Measurements from ENCODE around the gene PNISR.

PNISR gene

GRCh38 chr6:99409672-99410071 lies 15.4 kb downstream of the PNISR start:
- H3K4me1 ChIP-seq (ENCODE audit: control insufficient read depth, insufficient read depth, low read length), result no peaks in the 10 kb centered on the region
- no peak for DNase-seq (ENCODE audit: low read depth, low spot score)
- no peaks in the 10 kb centered on the region for H3K27me3 ChIP-seq (ENCODE audit: control insufficient read depth, insufficient read depth, low read length)
- no peak overlapping the region for H3K4me3 ChIP-seq (ENCODE audit: low read length)
- H3K27ac ChIP-seq (ENCODE audit: low read length), result no peak overlapping the region
- no peaks in the 10 kb centered on the region for H3K9me3 ChIP-seq (ENCODE audit: control insufficient read depth, insufficient read depth, low read length)
- peaks cover 20% of the 10 kb centered on the region; the same call in 1 of the 2 replicates for H3K36me3 ChIP-seq (ENCODE audit: control insufficient read depth, insufficient read depth, low read length)

- H3K4me1 ChIP-seq (ENCODE audit: control insufficient read depth, insufficient read depth, low read length), result no peaks in the 10 kb centered on the region
- H3K9me3 ChIP-seq (ENCODE audit: control insufficient read depth, insufficient read depth, low read length), result no peaks in the 10 kb centered on the region
- WGBS (ENCODE audit: insufficient coverage, insufficient read length), result no CpG with 5 or more reads among the region's 7 CpGs
- no peaks in the 10 kb centered on the region for H3K27me3 ChIP-seq (ENCODE audit: control insufficient read depth, insufficient read depth, low read length)
- H3K4me3 ChIP-seq (ENCODE audit: low read length), result no peak overlapping the region
- no peak for DNase-seq (ENCODE audit: low read depth, low spot score)
- H3K36me3 ChIP-seq (ENCODE audit: control insufficient read depth, insufficient read depth, low read length), result peaks cover 16% of the 10 kb centered on the region; the same call in 1 of the 2 replicates
- no peak overlapping the region for H3K27ac ChIP-seq (ENCODE audit: low read length)
These were observed 18.0 kb downstream of the PNISR start for GRCh38 chr6:99407076-99407475.

- no peaks in the 10 kb centered on the region for H3K9me3 ChIP-seq (ENCODE audit: control insufficient read depth, insufficient read depth, low read length)
- H3K4me3 ChIP-seq (ENCODE audit: low read length), result no peak overlapping the region
- no peaks in the 10 kb centered on the region for H3K4me1 ChIP-seq (ENCODE audit: control insufficient read depth, insufficient read depth, low read length)
- H3K27ac ChIP-seq (ENCODE audit: low read length), result no peak overlapping the region
- no peaks in the 10 kb centered on the region for H3K27me3 ChIP-seq (ENCODE audit: control insufficient read depth, insufficient read depth, low read length)
- H3K36me3 ChIP-seq (ENCODE audit: control insufficient read depth, insufficient read depth, low read length), result peaks cover 5% of the 10 kb centered on the region; the same call in 1 of the 2 replicates
- no CpG with 5 or more reads among the region's 5 CpGs for WGBS (ENCODE audit: insufficient coverage, insufficient read length)
- no peak for DNase-seq (ENCODE audit: low read depth, low spot score)
These were observed 22.7 kb downstream of the PNISR start for GRCh38 chr6:99402448-99402847.

GRCh38 chr6:99397287-99397686 lies 27.8 kb downstream of the PNISR start:
- Histone ChIP-seq H3K4me1 (ENCODE audit: control insufficient read depth, insufficient read depth, low read length) (no peaks in the 10 kb centered on the region), H3K27me3 (ENCODE audit: control insufficient read depth, insufficient read depth, low read length) (no peaks in the 10 kb centered on the region), H3K36me3 (ENCODE audit: control insufficient read depth, insufficient read depth, low read length) (no peaks in the 10 kb centered on the region; the same call in 1 of the 2 replicates), H3K4me3 (ENCODE audit: low read length) (no peak overlapping the region), H3K9me3 (ENCODE audit: control insufficient read depth, insufficient read depth, low read length) (no peaks in the 10 kb centered on the region), H3K27ac (ENCODE audit: low read length) (no peak overlapping the region)
- WGBS (ENCODE audit: insufficient coverage, insufficient read length), result no CpG with 5 or more reads among the region's 1 CpG
- no peak for DNase-seq (ENCODE audit: low read depth, low spot score)

GRCh38 chr6:99393698-99394531 lies 31.2 kb downstream of the PNISR start, which contains the start of gene COQ3:
Gene COQ3 (minus strand): TSS chr6:99394195. CDS start chr6:99394179, 16 bp downstream.
- H3K9me3 ChIP-seq (ENCODE audit: control insufficient read depth, insufficient read depth, low read length), result no peaks in the 10 kb centered on the region
- H3K27ac ChIP-seq (ENCODE audit: low read length), result no peak within 1 kb of the TSS
- no peaks in the 10 kb centered on the region for H3K27me3 ChIP-seq (ENCODE audit: control insufficient read depth, insufficient read depth, low read length)
- peak within 1 kb of the TSS; percentile 83; the same call in 1 of the 2 replicates for H3K4me3 ChIP-seq (ENCODE audit: low read length)
- H3K36me3 ChIP-seq (ENCODE audit: control insufficient read depth, insufficient read depth, low read length), result no peaks in the 10 kb centered on the region
- no CpG with 5 or more reads among the region's 56 CpGs for whole genome bisulfite sequencing (ENCODE audit: insufficient coverage, insufficient read length)
- H3K4me1 ChIP-seq (ENCODE audit: control insufficient read depth, insufficient read depth, low read length), result no peaks in the 10 kb centered on the region
- DNase-seq (ENCODE audit: low read depth, low spot score), result peak; percentile 50

GRCh38 chr6:99393366-99393697 lies 31.8 kb downstream of the PNISR start:
- H3K27me3 ChIP-seq (ENCODE audit: control insufficient read depth, insufficient read depth, low read length), result no peaks in the 10 kb centered on the region
- no peak overlapping the region for H3K27ac ChIP-seq (ENCODE audit: low read length)
- WGBS (ENCODE audit: insufficient coverage, insufficient read length), result no CpG with 5 or more reads among the region's 2 CpGs
- no peaks in the 10 kb centered on the region for H3K4me1 ChIP-seq (ENCODE audit: control insufficient read depth, insufficient read depth, low read length)
- no peak for DNase-seq (ENCODE audit: low read depth, low spot score)
- no peaks in the 10 kb centered on the region for H3K36me3 ChIP-seq (ENCODE audit: control insufficient read depth, insufficient read depth, low read length)
- no peaks in the 10 kb centered on the region for H3K9me3 ChIP-seq (ENCODE audit: control insufficient read depth, insufficient read depth, low read length)
- peak overlapping the region; percentile 83; the same call in 1 of the 2 replicates for H3K4me3 ChIP-seq (ENCODE audit: low read length)

GRCh38 chr6:99390896-99391295 lies 34.2 kb downstream of the PNISR start:
- Histone ChIP-seq H3K4me3 (ENCODE audit: low read length) (no peak overlapping the region), H3K27ac (ENCODE audit: low read length) (no peak overlapping the region), H3K36me3 (ENCODE audit: control insufficient read depth, insufficient read depth, low read length) (no peaks in the 10 kb centered on the region), H3K9me3 (ENCODE audit: control insufficient read depth, insufficient read depth, low read length) (no peaks in the 10 kb centered on the region), H3K27me3 (ENCODE audit: control insufficient read depth, insufficient read depth, low read length) (no peaks in the 10 kb centered on the region), H3K4me1 (ENCODE audit: control insufficient read depth, insufficient read depth, low read length) (no peaks in the 10 kb centered on the region)
- DNase-seq (ENCODE audit: low read depth, low spot score), result no peak
- no CpG with 5 or more reads among the region's 3 CpGs for WGBS (ENCODE audit: insufficient coverage, insufficient read length)

GRCh38 chr6:99384507-99384906 lies 40.6 kb downstream of the PNISR start:
- Histone ChIP-seq H3K4me3 (ENCODE audit: low read length) (no peak overlapping the region), H3K9me3 (ENCODE audit: control insufficient read depth, insufficient read depth, low read length) (no peaks in the 10 kb centered on the region), H3K27me3 (ENCODE audit: control insufficient read depth, insufficient read depth, low read length) (no peaks in the 10 kb centered on the region), H3K27ac (ENCODE audit: low read length) (no peak overlapping the region), H3K36me3 (ENCODE audit: control insufficient read depth, insufficient read depth, low read length) (no peaks in the 10 kb centered on the region), H3K4me1 (ENCODE audit: control insufficient read depth, insufficient read depth, low read length) (no peaks in the 10 kb centered on the region)
- DNase-seq (ENCODE audit: low read depth, low spot score), result no peak
- WGBS (ENCODE audit: insufficient coverage, insufficient read length), result no CpG with 5 or more reads among the region's 3 CpGs

- Histone ChIP-seq H3K27ac (ENCODE audit: low read length) (no peak overlapping the region), H3K9me3 (ENCODE audit: control insufficient read depth, insufficient read depth, low read length) (no peaks in the 10 kb centered on the region), H3K4me3 (ENCODE audit: low read length) (no peak overlapping the region), H3K4me1 (ENCODE audit: control insufficient read depth, insufficient read depth, low read length) (no peaks in the 10 kb centered on the region), H3K27me3 (ENCODE audit: control insufficient read depth, insufficient read depth, low read length) (no peaks in the 10 kb centered on the region), H3K36me3 (ENCODE audit: control insufficient read depth, insufficient read depth, low read length) (no peaks in the 10 kb centered on the region)
- no peak for DNase-seq (ENCODE audit: low read depth, low spot score)
These were observed 46.5 kb downstream of the PNISR start for GRCh38 chr6:99378636-99379035.

- Histone ChIP-seq H3K4me1 (ENCODE audit: control insufficient read depth, insufficient read depth, low read length) (no peaks in the 10 kb centered on the region), H3K36me3 (ENCODE audit: control insufficient read depth, insufficient read depth, low read length) (no peaks in the 10 kb centered on the region), H3K4me3 (ENCODE audit: low read length) (no peak overlapping the region), H3K9me3 (ENCODE audit: control insufficient read depth, insufficient read depth, low read length) (no peaks in the 10 kb centered on the region), H3K27me3 (ENCODE audit: control insufficient read depth, insufficient read depth, low read length) (no peaks in the 10 kb centered on the region), H3K27ac (ENCODE audit: low read length) (no peak overlapping the region)
- DNase-seq (ENCODE audit: low read depth, low spot score), result no peak
These were observed 55.6 kb downstream of the PNISR start for GRCh38 chr6:99369533-99369932.

GRCh38 chr6:99366852-99367251 lies 58.3 kb downstream of the PNISR start:
- no CpG with 5 or more reads among the region's 2 CpGs for WGBS (ENCODE audit: insufficient coverage, insufficient read length)
- Histone ChIP-seq H3K4me1 (ENCODE audit: control insufficient read depth, insufficient read depth, low read length) (no peaks in the 10 kb centered on the region), H3K27me3 (ENCODE audit: control insufficient read depth, insufficient read depth, low read length) (no peaks in the 10 kb centered on the region), H3K36me3 (ENCODE audit: control insufficient read depth, insufficient read depth, low read length) (no peaks in the 10 kb centered on the region), H3K27ac (ENCODE audit: low read length) (no peak overlapping the region), H3K4me3 (ENCODE audit: low read length) (no peak overlapping the region), H3K9me3 (ENCODE audit: control insufficient read depth, insufficient read depth, low read length) (no peaks in the 10 kb centered on the region)
- DNase-seq (ENCODE audit: low read depth, low spot score), result no peak
